Measurements from ENCODE around the gene UVSSA.
"Not testable (repeated sequence)": the region's sequence is repeated elsewhere in the genome, so short reads cannot be mapped to it uniquely, and the experiment has no call there.

UVSSA gene

DNA sequence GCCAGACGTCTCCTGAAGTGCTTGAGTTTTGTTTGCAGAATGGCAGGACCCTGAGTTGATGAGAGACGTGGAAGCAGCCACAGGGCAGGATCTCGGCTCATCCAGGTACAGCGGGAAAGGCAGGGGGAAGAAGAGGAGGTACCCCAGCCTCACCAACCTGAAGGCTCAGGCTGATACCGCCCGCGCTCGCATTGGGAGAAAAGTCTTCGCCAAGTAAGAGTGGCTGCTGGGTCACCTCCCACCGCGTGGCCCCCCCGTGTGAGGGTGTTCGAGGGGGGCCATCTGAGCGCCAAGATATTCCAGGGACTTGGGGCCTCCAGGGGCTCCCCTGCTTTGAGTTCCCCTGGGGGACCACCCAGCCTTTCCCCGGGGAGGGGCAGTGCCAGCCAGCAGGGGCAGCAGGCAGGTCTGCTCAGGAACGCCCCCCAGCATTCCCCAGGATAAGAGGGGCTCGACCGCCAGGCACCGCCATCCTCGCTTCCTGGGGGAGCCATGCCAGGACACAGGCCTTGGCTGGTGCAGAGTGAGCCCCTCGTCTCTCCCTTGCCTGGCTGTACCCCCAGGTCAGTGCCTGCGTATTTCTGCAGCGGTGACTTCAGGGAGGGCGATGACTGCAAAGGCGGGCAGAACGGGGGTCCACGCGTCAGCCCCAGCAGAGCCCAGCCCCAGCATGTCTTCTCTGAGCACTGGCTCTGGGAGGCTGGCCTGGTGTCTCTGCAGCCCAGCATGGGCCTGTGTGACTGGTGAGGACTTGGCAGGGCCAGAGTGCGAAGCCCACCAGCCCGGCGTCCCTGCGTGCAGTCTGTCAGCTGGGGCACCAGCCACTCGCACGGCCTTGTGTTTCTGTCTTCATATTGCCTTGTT is 37.0 kb downstream of the UVSSA start:
- in situ Hi-C loops (cut with MboI; ENCODE audit: low sequenced_read_pairs): no loop called here

DNA sequence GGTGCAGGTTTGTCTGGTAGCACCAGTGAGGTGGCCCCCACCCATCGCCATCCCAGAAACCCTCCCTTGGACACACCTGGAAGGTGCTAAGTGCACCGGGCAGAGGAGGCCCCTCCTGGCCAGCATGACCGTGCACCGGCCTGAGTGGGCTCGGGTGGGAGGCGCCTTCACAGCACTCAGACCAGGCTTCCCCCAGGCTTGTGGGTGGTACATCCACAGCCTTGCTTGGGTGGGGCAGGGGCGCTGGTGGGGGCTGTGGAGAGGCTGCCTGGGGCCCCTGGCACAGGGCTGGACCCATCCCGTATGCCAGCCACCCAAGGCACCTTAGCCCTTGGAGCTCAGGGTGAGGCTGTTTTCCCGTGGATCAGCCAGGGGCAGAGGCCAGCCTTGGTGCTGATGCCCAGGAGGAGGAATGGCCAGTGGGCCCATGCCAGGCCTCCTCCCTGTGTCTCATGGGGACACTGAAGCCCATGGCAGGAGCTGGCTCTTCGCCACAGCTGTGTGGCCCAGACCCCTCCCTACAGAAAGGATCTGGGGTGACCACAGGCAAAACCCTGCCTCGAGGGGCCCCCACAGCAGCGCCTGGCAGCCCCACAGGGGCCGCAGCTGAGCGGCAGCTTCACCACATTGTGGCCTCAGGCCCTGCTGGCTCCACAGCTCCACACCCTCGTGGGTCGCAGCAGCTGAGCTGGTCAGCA is 37.8 kb downstream of the UVSSA start:
- in situ Hi-C loops (cut with MboI; ENCODE audit: low sequenced_read_pairs): no loop called here

DNA sequence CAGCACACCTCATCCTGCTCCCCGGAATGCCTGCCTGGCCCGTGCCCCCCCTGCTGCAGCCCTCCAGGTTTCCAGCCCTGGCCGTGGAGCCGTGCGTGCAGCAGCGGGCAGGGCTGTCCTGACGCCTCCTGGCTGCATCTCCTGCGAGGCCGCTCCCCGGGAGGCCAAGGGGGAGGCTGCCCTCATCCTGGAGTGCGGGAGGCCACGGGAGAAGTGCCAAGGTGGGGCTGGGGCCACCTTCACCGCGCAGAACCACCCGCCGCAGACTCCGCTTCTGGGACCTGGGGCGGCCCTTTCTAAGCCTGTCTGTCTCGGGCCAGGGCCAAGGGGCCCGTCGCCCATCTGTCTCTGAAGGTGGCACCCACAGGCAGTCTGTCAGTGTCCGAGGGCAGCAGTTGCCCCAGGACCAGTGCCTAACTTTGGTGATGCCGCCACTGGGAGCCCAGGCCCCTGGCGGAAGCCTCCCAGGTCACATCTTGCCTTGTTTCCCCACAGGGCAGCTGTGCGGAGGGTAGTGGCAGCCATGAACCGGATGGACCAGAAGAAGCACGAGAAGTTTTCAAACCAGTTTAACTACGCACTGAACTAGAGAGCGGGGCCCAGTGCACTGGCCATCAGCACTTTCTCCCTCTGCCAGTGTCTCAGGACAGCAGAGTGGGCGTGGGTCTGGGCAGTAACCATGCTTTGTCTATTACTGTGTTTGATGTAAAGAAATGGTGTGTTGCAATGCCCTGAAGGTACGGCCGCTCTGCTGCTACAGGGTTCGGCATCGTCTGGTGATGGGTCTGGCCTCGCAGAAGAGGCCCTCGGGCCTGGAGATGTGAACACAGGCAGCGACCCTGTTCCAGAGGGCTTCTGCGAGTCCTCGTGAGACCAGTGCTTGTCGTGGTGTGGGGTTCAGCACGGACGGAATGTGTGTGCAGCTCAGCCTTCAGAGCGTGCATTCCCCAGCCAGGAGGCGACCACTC is 38.6 kb downstream of the UVSSA start:
- in situ Hi-C loops (cut with MboI; ENCODE audit: low sequenced_read_pairs): no loop called here

- in situ Hi-C loops (cut with MboI; ENCODE audit: low sequenced_read_pairs): not testable (repeated sequence)
Measured at GRCh38 chr4:1393363-1393762, 46.4 kb downstream of the UVSSA start.

DNA sequence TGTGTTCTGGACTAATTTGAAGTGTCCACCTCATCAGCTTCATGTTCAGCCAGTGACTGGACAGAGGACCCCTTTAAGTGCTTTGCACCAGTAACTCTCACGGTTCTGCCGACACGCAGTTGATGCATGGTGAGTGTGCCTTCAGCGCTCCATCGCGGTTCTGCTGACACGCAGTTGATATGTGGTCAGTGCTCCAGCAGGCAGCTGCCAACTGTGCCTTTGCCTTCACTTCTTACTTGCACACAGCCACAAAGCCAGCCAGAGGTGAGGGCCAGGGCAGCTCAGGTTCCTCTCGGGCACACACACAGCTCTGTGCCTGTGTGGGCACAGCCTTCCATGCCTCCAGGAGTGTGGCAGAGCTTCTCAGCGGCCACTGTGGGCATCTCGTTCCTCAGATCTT is 46.9 kb downstream of the UVSSA start:
- in situ Hi-C loops (cut with MboI; ENCODE audit: low sequenced_read_pairs): no loop called here

DNA sequence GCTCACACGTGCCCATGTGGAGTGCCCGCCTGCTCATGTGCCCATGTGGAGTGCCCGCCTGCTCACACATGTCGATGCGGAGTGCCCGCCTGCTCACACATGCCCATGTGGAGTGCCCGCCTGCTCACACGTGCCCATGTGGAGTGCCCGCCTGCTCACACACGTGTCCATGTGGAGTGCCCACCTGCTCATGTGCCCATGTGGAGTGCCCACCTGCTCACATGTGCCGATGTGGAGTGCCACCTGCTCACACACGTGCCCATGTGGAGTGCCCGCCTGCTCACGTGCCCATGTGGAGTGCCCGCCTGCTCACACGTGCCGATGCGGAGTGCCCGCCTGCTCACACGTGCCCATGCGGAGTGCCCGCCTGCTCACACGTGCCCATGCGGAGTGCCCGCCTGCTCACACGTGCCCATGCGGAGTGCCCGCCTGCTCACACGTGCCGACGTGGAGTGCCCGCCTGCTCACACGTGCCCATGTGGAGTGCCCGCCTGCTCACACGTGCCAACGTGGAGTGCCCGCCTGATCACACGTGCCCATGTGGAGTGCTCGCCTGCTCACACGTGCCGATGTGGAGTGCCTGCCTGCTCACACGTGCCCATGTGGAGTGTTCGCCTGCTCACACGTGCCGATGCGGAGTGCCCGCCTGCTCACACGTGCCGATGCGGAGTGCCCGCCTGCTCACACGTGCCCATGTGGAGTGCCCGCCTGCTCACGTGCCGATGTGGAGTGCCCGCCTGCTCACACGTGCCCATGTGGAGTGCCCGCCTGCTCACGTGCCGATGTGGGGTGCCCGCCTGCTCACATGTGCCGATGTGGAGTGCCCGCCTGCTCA is 47.8 kb downstream of the UVSSA start:
- in situ Hi-C loops (cut with MboI; ENCODE audit: low sequenced_read_pairs): not testable (repeated sequence)

GRCh38 chr4:1395389-1395820 is 48.4 kb downstream of the UVSSA start:
- in situ Hi-C loops (cut with MboI; ENCODE audit: low sequenced_read_pairs): not testable (repeated sequence)

GRCh38 chr4:1395941-1396805 is 49.2 kb downstream of the UVSSA start:
- in situ Hi-C loops (cut with MboI; ENCODE audit: low sequenced_read_pairs): no loop called here

DNA sequence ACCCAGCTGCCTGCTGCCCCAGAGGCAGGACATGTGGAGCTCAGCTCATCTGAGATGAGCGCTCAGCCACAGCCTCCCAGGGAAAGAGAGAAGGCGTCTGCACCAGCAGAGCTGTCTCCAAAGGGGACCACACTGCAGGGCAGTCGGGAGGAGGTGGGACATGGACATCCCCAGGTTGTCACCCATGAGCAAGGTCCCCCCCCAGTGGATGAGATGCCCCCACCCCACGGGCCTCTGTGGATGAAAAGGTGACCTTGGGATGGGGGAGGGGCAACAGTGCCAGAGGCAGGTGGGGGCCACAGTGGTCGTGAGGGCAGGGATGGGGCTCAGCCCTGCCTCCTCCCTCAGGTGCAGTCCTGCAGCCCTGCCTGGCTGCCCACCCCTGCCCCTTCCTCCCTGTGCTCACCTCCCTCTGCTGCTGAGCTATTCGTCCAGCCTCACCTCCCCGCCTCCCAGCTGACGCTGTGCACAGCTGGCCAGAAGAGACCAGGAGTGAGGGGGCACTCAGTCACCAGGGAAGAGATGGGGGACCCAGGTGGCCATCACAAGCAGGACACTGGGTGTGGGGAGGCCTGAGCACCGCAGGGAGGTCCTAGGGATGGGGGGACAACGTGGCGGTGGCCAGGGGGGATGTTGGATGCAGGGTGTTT is 49.9 kb downstream of the UVSSA start:
- in situ Hi-C loops (cut with MboI; ENCODE audit: low sequenced_read_pairs): no loop called here

DNA sequence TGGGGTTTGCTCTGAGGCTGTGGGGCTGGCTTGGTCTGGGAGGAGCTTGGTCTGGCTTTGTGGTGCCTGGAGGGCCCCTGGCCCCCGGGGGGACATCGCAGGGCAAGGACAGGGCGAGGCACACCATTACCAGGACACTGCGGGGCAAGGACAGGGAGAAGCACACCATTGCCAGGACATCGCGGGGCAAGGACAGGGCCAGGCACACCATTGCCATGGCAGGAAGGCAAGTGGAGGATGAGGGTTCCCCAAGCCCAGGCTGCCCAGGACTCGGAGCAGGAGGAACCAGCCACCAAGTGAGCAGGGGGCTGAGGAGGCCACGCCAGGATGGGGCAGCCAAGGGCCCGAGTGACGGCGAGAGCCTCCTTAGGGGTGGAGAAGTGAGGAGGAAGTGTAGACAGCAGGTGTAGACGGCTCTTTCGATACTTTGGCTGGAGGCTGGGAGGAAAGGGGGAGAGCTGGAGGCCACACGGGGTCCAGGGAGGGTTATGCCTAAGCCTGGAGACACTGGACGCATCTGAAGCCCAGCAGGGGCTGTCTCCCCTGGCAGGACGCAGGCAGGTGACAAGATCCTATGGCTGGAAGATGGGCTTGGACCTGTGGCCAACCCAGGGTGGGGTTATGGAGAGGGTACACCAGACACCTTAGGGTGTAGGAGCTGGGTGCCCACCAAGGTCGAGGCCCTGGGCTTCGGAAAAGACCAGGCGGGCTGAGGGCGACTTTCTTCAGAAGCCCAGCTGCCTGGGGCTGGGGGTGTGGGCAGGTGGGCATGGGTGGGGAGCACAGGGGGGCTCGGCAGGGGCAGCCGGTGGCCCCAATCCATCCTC is 51.9 kb downstream of the UVSSA start:
- in situ Hi-C loops (cut with MboI; ENCODE audit: low sequenced_read_pairs): no loop called here

DNA sequence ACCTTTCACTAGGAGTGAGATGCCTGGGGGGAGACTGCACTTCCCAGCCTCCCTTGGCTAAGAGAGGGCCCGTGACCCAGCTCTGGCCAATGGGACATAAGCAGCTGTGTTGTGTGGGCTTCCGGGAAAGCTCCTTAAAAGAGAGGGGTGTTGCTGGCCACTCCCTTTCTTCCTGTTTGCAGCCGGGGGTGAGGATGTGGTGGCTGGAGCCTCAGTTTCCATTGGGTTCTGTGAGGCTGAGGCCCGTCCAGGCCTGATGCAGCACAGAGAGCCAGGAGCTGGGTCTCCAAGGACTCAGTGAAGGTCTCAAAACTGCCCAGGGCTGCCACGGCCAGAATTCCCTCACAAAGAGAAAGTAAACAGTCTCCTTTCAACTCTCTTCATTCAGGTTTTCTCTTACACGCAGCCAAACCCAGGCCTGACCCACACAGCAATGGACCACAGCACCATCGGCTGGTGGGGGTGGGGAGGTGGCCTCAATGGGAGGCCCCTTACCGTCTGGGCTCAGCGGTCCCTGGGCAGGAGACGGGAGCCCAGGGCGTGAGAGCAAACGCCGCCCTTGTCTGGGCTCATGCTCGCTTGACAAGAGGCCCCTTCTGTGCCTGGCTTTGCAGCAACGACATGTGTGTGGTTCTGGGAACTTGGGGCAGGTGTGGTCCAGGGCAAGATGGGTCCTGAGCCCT is 52.6 kb downstream of the UVSSA start:
- in situ Hi-C loops (cut with MboI; ENCODE audit: low sequenced_read_pairs): no loop called here

DNA sequence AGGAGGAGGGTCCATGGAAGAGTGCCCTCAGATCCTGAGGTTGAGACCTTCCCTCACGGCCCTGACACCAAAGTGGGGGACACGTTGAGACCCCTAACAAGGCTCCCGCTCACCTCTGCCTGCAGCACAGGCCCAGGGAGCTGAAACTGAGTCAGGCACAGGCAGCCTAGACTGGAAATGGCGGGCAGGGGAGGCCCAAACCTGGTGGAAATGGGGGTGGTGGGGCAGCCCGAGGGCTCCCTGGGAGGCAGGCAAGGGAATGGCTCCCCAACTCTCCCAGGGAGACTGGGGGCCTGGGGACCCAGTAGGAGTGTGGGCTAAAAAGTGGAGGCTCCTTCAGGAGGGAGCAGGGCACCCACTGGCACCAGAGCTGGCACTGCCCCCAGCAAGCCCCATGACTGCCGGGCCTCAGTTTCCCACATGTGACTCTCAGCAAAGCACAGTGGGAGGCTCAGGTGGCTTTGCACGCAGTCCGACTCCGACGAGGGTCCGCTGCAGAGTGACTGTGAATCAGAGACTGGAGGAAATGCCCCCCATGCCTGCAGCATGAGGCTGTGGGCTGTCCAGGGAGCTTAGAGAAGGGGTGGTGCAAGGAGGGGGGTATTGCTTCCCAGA is 53.3 kb downstream of the UVSSA start:
- in situ Hi-C loops (cut with MboI; ENCODE audit: low sequenced_read_pairs): no loop called here

DNA sequence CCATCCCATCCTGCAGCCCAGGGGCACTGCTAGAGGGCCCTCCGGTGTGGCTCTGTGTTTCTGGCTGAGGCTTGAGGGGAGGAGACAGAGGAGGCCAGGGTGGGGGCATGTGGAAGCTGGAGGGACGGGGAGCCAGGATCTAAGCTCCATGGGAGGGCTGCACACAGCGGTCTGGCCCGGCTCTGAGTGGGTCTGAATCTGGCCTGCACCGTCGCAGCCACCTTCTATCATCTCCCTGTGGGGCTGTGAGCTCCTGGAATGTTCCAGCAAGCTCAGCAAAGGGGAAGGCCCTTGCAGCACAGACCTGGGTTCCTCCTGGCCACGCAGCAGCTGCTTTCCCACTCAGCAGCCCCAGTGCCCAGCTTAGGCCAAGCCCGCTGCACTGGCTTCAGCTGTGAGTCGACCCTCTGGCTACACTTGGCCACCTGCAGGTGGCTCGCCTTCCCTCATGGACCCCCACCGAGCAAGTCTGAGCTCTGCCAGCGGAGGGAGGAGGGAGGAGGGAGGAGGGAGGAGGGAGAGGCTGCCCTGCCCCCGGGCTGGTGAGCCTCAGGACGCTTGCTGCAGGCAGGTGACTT is 53.9 kb downstream of the UVSSA start:
- in situ Hi-C loops (cut with MboI; ENCODE audit: low sequenced_read_pairs): no loop called here

- in situ Hi-C loops (cut with MboI; ENCODE audit: low sequenced_read_pairs): no loop called here
Measured at GRCh38 chr4:1401409-1402020, 54.5 kb downstream of the UVSSA start.

DNA sequence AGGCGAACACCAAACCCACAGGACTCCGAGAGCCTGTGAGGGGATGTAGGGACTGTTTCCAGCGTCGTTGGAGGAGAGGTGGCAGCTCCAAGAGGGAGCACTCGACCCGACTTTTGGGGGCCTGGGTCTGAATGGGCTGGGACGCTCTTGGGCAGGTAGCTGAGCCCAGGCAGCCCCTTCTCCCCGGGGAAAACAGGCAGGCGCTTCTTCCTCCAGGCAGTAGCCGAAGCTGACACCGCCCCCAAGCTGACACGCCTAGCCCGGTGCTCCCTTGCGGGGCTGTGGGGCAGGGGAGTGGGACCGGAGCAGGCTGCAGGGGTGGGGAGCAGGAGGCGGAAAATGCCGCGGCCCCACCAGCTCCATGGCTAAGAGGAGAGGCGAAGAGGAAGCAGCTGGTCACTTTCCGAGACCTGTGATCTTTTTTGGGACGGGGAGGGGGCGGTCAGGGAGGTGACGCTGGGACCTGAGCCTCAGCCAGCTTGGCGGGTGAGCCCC is 55.1 kb downstream of the UVSSA start:
- in situ Hi-C loops (cut with MboI; ENCODE audit: low sequenced_read_pairs): no loop called here

GRCh38 chr4:1402516-1403091 is 55.6 kb downstream of the UVSSA start:
- in situ Hi-C loops (cut with MboI; ENCODE audit: low sequenced_read_pairs): no loop called here

All from HL-60/S4 (cell line).